Mesendoderm (in vitro differentiated cells): ENCODE results near the gene HOXA6.

Experiments
- DNase-seq: peaks from one replicate; pipeline ENCODE4 v3.0.0; 2013
- H2AK5ac ChIP-seq: 2 replicates; pipeline ENCODE4 v1.6.1; 2013; ENCODE audit warnings: low read length, inconsistent platforms
- H2BK120ac ChIP-seq: 2 replicates; pipeline ENCODE4 v1.6.1; 2013; ENCODE audit warnings: low read depth, mild to moderate bottlenecking, low read length, moderate library complexity, mixed read lengths
- H2BK15ac ChIP-seq: replicated peaks from 2 replicates; pipeline ENCODE4 v1.6.1; 2013; ENCODE audit warnings: low read depth, mild to moderate bottlenecking, moderate library complexity
- H2BK5ac ChIP-seq: 2 replicates; pipeline ENCODE4 v1.6.1; 2013; ENCODE audit warnings: low read length, inconsistent platforms
- H3K18ac ChIP-seq: 2 replicates; pipeline ENCODE4 v1.6.1; 2013; ENCODE audit warnings: mild to moderate bottlenecking, low read length, mixed read lengths
- H3K23ac ChIP-seq: one replicate; pipeline ENCODE4 v1.6.1; 2013; ENCODE audit warnings: low read length
- H3K27ac ChIP-seq: 2 replicates; pipeline ENCODE4 v1.5.1; 2013; ENCODE audit warnings: low read depth, mild to moderate bottlenecking, inconsistent platforms, low read length, moderate library complexity
- H3K27me3 ChIP-seq: 2 replicates; pipeline ENCODE4 v1.6.1; 2013; ENCODE audit warnings: low read length, control low read depth, mild to moderate bottlenecking, inconsistent platforms; ENCODE audit not compliant: insufficient read depth, poor library complexity
- H3K36me3 ChIP-seq: 2 replicates; pipeline ENCODE4 v1.6.1; 2013; ENCODE audit warnings: low read length, inconsistent platforms; ENCODE audit not compliant: control insufficient read depth, insufficient read depth
- H3K4ac ChIP-seq: one replicate; pipeline ENCODE4 v1.6.1; 2013; ENCODE audit warnings: low read depth, mild to moderate bottlenecking, low read length, moderate library complexity
- H3K4me1 ChIP-seq: 2 replicates; pipeline ENCODE4 v1.6.1; 2013; ENCODE audit warnings: low read depth, low read length, inconsistent platforms; ENCODE audit not compliant: control insufficient read depth
- H3K4me2 ChIP-seq: 2 replicates; pipeline ENCODE4 v1.6.1; 2013; ENCODE audit warnings: low read length
- H3K4me3 ChIP-seq: 2 replicates; pipeline ENCODE4 v1.5.1; 2013; ENCODE audit warnings: mild to moderate bottlenecking, low read length
- H3K56ac ChIP-seq: one replicate; pipeline ENCODE4 v1.6.1; 2013; ENCODE audit warnings: low read length
- H3K79me1 ChIP-seq: 2 replicates; pipeline ENCODE4 v1.6.1; 2013; ENCODE audit warnings: low read length, inconsistent platforms
- H3K79me2 ChIP-seq: 2 replicates; pipeline ENCODE4 v1.6.1; 2013; ENCODE audit warnings: mild to moderate bottlenecking, low read length; ENCODE audit not compliant: control insufficient read depth, insufficient read depth
- H3K9ac ChIP-seq: 2 replicates; pipeline ENCODE4 v1.6.1; 2013; ENCODE audit warnings: low read length, inconsistent platforms
- H4K5ac ChIP-seq: one replicate; pipeline ENCODE4 v1.6.1; 2013; ENCODE audit warnings: low read length
- H4K8ac ChIP-seq: one replicate; pipeline ENCODE4 v1.6.1; 2013; ENCODE audit warnings: low read depth, mild to moderate bottlenecking, control low read depth, low read length, moderate library complexity
- WGBS: extraction: QIAGEN DNeasy Blood & Tissue Kit; methylation state at CpG from one replicate; pipeline ENCODE4 v1.1.7; 2013; ENCODE audit warnings: low lambda C conversion rate, missing lambda C conversion rate; ENCODE audit not compliant: insufficient coverage; ENCODE audit errors: extremely low coverage; 5-methylcytosine and 5-hydroxymethylcytosine counted together

The HOXA6 gene

GRCh38 chr7:27156508-27156898 lies 8.9 kb upstream of the HOXA6 start, which contains the start of gene HOXA7:
Gene HOXA7, minus strand, starts transcription at chr7:27156675. Its CDS starts 130 bp downstream, at chr7:27156545.
- Histone ChIP-seq H2BK120ac (no peak within 1 kb of the TSS), H3K4me1 (no peaks in the 10 kb centered on the region), H3K9ac (no peak within 1 kb of the TSS), H2BK15ac (no peak within 1 kb of the TSS), H3K27ac (no peak within 1 kb of the TSS), H4K8ac (no peak within 1 kb of the TSS), H3K56ac (no peak within 1 kb of the TSS), H3K4me3 (no peak within 1 kb of the TSS), H2AK5ac (no peak within 1 kb of the TSS), H3K36me3 (no peaks in the 10 kb centered on the region), H4K5ac (no peak within 1 kb of the TSS), H3K79me2 (no peaks in the 10 kb centered on the region), H3K27me3 (peaks cover 92% of the 10 kb centered on the region), H3K18ac (no peak within 1 kb of the TSS), H3K79me1 (no peaks in the 10 kb centered on the region), H3K23ac (peak within 1 kb of the TSS; percentile 66), H3K4ac (no peak within 1 kb of the TSS), H2BK5ac (no peak within 1 kb of the TSS), H3K4me2 (peak within 1 kb of the TSS; percentile 35)
- DNase-seq, result no peak
- no CpG with 5 or more reads among the region's 33 CpGs for WGBS

GRCh38 chr7:27155816-27156507 lies 8.4 kb upstream of the HOXA6 start:
- H4K5ac ChIP-seq, result no peak overlapping the region
- no peak overlapping the region for H3K56ac ChIP-seq
- peaks cover 95% of the 10 kb centered on the region for H3K27me3 ChIP-seq
- no peak overlapping the region for H3K18ac ChIP-seq
- H2BK120ac ChIP-seq, result no peak overlapping the region
- H4K8ac ChIP-seq, result no peak overlapping the region
- peak overlapping the region; percentile 35 for H3K4me2 ChIP-seq
- H3K9ac ChIP-seq, result no peak overlapping the region
- no peak overlapping the region for H2BK15ac ChIP-seq
- DNase-seq, result no peak
- H3K4ac ChIP-seq, result no peak overlapping the region
- no peaks in the 10 kb centered on the region for H3K79me1 ChIP-seq
- no peaks in the 10 kb centered on the region for H3K79me2 ChIP-seq
- WGBS, result no CpG with 5 or more reads among the region's 63 CpGs
- H3K4me1 ChIP-seq, result no peaks in the 10 kb centered on the region
- H3K27ac ChIP-seq, result no peak overlapping the region
- H3K36me3 ChIP-seq, result no peaks in the 10 kb centered on the region
- H2AK5ac ChIP-seq, result no peak overlapping the region
- H3K4me3 ChIP-seq, result no peak overlapping the region
- H2BK5ac ChIP-seq, result no peak overlapping the region
- no peak overlapping the region for H3K23ac ChIP-seq

- no peaks in the 10 kb centered on the region for H3K36me3 ChIP-seq
- H3K4me3 ChIP-seq, result no peak overlapping the region
- no peak overlapping the region for H3K4ac ChIP-seq
- no peak overlapping the region for H4K5ac ChIP-seq
- H3K79me2 ChIP-seq, result no peaks in the 10 kb centered on the region
- no CpG with 5 or more reads among the region's 48 CpGs for WGBS
- no peak overlapping the region for H3K18ac ChIP-seq
- H2BK5ac ChIP-seq, result no peak overlapping the region
- no peak overlapping the region for H3K23ac ChIP-seq
- H3K9ac ChIP-seq, result no peak overlapping the region
- H3K4me2 ChIP-seq, result no peak overlapping the region
- H3K56ac ChIP-seq, result no peak overlapping the region
- H2BK15ac ChIP-seq, result no peak overlapping the region
- no peaks in the 10 kb centered on the region for H3K79me1 ChIP-seq
- H2BK120ac ChIP-seq, result no peak overlapping the region
- no peaks in the 10 kb centered on the region for H3K4me1 ChIP-seq
- H3K27ac ChIP-seq, result no peak overlapping the region
- no peak for DNase-seq
- no peak overlapping the region for H2AK5ac ChIP-seq
- no peak overlapping the region for H4K8ac ChIP-seq
- H3K27me3 ChIP-seq, result peaks cover 94% of the 10 kb centered on the region
Observed at GRCh38 chr7:27154901-27155815, 7.6 kb upstream of the HOXA6 start.

- H3K9ac ChIP-seq, result no peak overlapping the region
- H3K56ac ChIP-seq, result no peak overlapping the region
- H3K4me3 ChIP-seq, result no peak overlapping the region
- no peak overlapping the region for H3K4ac ChIP-seq
- no peak overlapping the region for H3K27ac ChIP-seq
- H3K27me3 ChIP-seq, result peaks cover 92% of the 10 kb centered on the region
- H4K8ac ChIP-seq, result no peak overlapping the region
- no peak overlapping the region for H4K5ac ChIP-seq
- no peaks in the 10 kb centered on the region for H3K79me1 ChIP-seq
- no peak overlapping the region for H2BK5ac ChIP-seq
- DNase-seq, result no peak
- H3K79me2 ChIP-seq, result no peaks in the 10 kb centered on the region
- H2BK120ac ChIP-seq, result no peak overlapping the region
- no peak overlapping the region for H2AK5ac ChIP-seq
- H3K4me2 ChIP-seq, result no peak overlapping the region
- no CpG with 5 or more reads among the region's 10 CpGs for WGBS
- no peak overlapping the region for H2BK15ac ChIP-seq
- no peak overlapping the region for H3K18ac ChIP-seq
- no peaks in the 10 kb centered on the region for H3K4me1 ChIP-seq
- H3K36me3 ChIP-seq, result no peaks in the 10 kb centered on the region
- H3K23ac ChIP-seq, result no peak overlapping the region
Observed at GRCh38 chr7:27154369-27154768, 6.8 kb upstream of the HOXA6 start.

- H3K27me3 ChIP-seq, result peaks cover 92% of the 10 kb centered on the region
- H3K79me2 ChIP-seq, result no peaks in the 10 kb centered on the region
- H3K4me1 ChIP-seq, result no peaks in the 10 kb centered on the region
- H3K4me2 ChIP-seq, result no peak overlapping the region
- no peak overlapping the region for H3K27ac ChIP-seq
- whole genome bisulfite sequencing, result no CpG with 5 or more reads among the region's 3 CpGs
- H4K5ac ChIP-seq, result no peak overlapping the region
- no peak overlapping the region for H2BK15ac ChIP-seq
- no peak overlapping the region for H2AK5ac ChIP-seq
- H3K79me1 ChIP-seq, result no peaks in the 10 kb centered on the region
- no peak overlapping the region for H4K8ac ChIP-seq
- no peak overlapping the region for H2BK5ac ChIP-seq
- no peak overlapping the region for H3K56ac ChIP-seq
- DNase-seq, result no peak
- H3K36me3 ChIP-seq, result no peaks in the 10 kb centered on the region
- no peak overlapping the region for H2BK120ac ChIP-seq
- H3K4ac ChIP-seq, result no peak overlapping the region
- no peak overlapping the region for H3K9ac ChIP-seq
- no peak overlapping the region for H3K4me3 ChIP-seq
- no peak overlapping the region for H3K18ac ChIP-seq
- H3K23ac ChIP-seq, result no peak overlapping the region
Observed at GRCh38 chr7:27153526-27153925, 6.0 kb upstream of the HOXA6 start.
